T-helper 22 cell (primary cell): ENCODE data around the gene VPS51.
A peak's percentile ranks its signal among the peaks of the same experiment; 100 is the strongest.

ENCODE experiments used
- DNase-seq: peaks from one replicate; pipeline ENCODE4 v3.0.0-alpha.2; 2020; ENCODE audit warnings: low read depth

Gene VPS51

DNA sequence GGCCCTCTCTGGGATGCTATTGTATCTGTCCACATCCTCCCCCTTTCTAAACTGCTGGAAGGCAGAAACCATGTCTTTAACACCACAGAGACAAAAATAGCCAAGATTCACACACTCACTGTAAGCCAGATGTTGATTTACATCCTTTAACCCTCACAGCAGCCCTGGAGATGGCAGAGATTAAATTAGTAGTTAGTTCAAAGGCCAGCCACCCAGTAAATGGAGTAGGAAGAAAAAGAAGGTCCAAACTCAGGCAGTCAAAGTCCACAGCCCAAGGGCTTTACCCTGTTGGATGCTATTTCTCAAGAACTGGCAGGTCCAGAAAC, 23.6 kb downstream of the VPS51 start:
- DNase-seq: no peak

DNA sequence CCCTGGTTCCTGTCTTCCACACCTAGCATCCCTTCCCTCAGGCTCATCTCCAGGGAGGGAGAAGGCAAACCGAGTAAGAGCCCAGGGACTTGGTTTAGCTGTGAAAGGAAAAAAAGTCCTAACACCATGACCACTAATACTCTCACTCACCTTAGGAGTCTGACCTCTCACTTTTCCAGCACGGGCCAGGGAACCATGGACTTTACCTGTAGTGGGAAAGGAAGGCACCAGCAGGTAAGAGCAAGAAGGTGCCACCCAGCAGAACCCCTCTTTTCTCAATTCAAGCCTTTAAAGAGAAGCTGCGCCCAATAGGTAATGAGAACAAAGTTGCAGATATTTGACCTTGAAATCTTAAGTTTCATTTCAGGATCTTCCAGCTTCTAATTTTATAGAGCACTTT, 24.8 kb downstream of the VPS51 start:
- no peak for DNase-seq

DNA sequence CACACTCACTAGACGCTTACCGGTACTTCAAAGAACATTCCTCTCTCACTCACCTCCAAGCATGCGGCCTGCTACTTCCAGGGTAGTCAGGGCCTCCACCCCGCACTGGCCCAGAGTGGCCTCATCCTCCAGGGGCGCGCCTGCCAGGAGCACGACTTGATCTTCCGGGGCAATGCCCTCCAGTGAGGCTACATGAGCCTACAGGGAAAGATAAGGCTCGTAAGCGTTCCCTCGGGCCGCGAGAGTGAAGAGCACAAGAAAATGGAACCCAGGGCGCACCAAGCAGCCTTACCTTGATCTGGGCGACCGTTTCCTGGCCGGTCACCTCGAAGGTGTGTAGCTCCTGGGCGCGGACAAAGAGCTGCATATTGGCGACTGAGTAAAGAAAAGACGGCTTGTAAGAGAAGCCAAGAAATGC, 25.4 kb downstream of the VPS51 start:
- no peak for DNase-seq

DNA sequence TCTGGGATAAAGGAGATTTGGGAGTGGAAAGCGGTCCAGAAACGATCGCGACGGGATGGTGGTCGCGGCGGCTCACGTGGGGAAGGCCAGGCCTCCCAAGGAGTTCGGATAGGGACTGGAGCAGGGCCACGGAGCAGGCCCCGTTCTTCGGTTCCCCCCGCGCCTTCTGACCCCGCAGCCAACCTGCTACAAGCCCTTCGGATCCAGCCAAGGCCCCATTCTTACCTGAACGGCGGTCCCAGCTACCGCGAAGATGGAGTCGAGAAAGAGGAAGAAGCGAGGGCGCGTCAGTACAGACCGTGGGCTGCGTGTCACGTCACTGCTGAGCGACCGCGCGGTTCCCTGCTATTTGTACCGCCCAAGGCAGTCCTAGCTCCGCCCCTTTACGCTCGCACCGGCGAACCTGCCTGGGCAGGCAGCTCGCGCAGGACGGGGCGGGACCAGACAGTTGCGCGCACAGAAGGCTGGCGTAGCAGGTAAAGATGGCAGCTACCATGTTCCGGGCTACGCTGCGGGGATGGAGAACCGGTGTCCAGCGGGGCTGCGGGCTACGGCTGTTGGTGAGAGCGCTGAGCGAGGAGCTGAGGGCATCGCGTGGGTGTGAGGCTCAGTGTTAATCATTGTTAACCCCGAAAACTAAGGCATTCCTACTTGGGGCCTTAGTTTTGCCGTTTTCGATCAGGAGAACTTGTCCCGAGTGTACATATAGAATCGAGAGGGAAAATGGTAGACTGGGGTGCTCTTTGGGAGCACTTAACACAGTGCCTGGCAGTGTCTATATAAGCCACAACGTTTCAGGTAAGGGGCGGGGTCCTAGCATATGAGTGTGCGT, 26.1 kb downstream of the VPS51 start, which contains the start of the genes FAU and MRPL49:
TSS of gene FAU (minus strand) at position 270 of the 832 bp plus-strand sequence. CDS start 321 bp downstream, outside the sequence.
TSS of gene MRPL49 (plus strand) at position 457 of the 832 bp plus-strand sequence. CDS start at position 483, 26 bp downstream.
- DNase-seq: peak; percentile 98

DNA sequence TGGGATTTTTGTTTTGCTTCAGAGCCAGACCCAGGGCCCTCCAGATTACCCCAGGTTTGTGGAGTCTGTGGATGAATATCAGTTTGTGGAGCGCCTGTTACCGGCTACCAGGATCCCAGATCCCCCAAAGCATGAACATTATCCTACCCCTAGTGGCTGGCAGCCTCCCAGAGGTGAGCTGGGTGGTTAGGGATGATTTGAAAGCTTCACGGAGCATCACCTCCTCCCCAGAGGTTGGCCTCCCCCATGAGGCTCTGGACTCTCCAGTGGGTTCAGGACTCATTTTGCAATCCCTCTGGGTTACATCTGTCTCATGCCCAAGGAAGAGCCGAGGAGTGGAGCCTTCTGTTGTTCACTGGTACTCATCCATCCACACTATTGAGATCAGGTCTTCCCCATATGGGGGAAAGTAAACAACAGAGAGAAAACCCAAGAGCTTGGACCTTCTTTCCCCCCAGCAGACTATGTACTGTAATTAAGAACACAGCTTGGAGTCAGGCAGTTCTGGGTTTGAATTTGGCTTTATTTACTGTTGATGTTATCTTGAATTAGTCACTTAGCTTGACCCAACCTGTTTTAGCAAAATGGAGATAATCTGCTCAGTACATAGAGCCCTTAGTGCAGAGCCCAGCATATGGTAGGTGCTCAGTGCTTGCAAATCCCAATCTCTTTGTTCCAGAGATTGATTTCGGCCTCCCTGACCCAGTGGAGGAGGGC, 28.6 kb downstream of the VPS51 start:
- DNase-seq: no peak

DNA sequence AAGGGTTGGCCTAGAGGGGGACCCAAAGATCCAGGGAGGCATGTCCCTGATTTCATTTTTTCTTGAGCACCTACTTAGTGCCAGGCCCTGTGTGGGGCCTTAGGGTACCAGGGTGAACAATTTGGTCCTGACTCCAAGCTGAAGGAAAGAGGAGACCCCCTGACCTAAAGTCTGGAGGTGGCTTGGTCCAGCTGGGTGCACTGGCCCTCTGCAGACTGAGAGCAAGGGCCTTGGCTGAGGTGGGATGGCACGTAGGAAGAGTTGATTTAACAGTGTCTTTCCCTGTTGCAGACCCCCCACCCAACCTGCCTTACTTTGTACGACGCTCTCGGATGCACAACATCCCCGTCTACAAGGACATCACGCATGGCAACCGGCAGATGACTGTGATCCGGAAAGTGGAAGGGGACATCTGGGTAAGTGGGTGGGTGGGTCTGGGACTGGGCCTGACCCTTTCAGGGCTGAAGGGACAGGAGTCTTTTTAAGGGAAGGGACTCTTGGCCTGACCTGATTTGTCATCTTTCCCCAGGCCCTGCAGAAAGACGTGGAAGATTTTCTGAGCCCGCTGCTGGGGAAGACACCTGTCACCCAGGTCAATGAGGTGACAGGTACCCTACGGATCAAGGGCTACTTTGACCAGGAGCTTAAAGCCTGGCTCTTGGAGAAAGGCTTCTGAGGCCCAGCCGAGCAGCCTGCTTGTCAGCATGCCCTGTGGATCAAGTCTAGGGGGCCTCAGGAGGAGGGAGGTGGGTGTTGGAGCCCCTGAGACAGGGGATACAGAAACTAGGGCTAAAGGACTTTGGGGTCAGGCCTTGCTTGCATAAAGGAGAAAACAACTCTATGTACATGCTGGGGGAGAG, 29.4 kb downstream of the VPS51 start:
- DNase-seq: no peak

DNA sequence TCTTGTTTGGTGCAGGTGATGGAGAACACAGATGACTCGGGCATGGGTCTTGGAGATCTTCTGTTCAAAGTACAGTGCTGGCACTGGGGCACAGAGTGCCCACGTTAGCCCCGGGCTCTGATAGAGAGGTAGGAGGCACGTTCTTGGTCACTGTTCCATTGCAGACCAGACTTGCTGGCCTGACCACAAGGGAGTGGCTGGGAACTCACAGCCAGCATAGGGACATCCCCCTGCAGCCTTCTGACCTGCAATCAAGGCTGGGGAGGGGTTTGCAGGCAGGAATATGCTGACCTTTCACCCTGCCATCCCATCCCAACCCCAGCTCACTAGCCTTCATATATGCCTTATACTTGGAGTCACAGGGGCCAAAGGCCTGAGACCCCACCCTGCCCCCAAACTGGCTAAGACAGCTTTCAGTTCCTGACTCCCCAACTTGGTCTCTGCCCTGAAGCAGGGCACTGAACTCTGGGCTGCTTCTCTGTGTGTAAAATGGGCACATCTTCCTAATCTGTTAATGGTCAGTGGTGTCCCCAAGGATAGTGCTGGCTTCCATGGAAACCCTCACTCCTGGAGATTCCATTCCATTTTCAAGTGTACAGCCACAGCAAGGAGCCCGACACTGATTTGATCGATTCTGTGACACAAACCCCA, 30.7 kb downstream of the VPS51 start:
- DNase-seq: no peak

DNA sequence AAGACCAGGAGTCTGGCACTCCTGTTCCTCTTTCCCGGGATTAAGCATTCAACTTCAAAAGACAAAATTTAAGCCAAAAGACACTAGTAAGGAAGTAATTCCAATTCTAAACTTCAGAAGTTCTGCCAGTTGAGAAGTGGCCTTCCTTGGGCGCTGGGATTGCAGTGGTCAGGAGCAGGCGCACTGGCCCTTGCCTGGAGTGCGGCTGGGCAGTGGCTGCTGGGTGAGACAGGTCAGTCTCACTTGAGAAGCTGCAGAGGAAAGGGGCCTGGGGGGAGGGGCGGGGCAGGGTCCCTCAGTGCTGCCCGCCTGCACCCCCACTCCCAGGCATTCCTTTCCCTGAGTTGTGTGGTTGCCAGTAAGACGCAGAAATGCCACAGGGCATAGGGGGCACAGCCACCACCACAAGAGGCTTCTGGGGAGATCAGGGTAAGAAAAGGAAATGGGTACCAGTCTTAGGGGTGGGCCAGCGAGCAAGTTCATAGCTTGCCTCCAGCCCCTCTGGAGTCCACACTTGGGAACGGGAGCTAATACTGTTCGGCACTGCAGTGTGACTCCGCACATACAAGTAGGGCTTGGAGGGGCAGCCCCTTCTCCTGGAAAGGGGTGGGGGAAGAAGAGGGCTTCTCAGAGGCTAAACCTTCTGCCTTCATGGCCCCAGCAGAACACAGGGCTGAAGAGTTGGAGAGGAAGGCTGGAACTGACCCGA, 31.6 kb downstream of the VPS51 start:
- DNase-seq: no peak

DNA sequence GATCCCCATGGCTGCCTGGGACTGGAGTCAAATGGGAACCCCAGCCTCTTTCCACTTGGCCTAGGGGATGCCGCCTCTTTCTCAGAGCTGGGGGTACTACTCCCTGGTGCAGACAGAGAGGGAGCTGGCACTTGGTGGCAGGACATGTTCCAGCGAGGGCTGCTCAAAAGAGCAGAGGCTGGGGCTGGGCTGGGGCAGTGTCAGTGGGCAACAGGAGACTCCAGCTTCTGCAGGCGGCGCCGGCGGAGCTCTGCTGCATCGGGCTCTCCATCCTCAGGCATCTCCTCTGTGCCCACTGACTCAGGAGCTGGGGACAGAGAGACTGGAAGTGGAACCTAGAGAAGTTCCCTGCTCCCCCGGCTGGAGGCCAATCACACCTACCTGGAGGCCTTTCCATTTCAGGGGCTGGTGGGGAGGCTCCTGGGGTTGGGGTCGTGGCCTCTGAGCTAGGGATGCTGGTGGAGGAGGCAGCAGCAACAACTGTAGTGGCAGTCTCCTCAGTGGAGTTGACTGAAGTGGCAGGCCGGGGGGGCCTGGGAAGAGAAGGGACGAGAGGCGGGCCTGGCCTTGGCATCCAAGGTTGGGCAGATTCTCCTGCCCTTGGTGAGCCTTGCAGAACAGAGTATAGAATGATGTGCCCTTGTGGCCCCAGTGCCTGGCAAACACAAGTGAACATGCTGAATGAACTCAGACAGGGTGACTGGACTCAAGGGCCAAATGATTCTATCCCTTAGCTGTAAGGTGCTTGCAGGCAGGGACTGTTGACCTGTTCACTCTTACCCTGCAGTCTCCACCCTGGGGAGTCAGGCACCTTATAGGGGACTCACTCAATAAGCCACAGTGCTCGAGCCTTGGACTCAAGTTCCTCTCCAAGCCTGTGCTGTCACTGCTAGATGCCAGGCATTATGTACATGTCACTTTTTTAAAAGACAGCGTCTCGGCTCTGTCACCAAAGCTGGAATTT, 32.5 kb downstream of the VPS51 start:
- DNase-seq: no peak

DNA sequence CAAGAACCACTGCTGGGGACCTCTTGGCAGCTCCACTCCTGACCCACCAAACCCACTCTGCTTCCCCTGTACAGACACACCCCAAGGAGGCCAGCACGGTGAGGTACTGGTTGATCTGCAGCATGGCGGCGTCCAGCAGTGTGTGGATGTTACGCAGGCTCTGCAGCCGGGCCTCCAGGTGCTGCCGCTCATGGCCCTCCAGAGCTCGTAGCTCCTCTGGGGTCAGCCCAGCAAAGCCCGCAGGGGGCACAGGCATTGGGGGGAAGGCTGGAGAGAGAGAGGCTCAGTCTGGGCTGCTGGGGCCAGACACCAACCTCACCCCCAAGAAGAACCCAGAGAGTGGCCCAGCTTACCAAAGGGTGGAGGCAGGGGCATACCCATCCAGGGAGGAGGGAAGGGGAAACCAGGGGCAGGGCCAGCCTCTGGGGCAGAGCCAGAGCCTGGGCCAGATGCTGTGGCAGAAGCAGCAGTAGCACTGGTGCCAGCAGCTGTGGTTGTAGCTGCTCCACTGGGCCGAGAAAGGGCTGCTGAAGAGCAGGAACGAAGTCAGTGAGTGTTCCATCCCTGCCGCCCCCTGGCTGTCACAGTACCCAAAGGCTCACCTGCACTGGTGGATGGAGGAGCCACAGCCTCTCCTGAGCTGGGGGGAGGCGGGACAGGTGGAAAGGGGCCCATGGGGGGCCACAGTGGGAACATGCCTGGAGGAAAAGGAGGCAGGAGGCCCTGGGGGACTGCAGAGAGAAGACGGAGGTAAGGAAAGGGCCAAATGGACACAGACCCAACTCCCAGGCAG, 33.8 kb downstream of the VPS51 start:
- no peak for DNase-seq

DNA sequence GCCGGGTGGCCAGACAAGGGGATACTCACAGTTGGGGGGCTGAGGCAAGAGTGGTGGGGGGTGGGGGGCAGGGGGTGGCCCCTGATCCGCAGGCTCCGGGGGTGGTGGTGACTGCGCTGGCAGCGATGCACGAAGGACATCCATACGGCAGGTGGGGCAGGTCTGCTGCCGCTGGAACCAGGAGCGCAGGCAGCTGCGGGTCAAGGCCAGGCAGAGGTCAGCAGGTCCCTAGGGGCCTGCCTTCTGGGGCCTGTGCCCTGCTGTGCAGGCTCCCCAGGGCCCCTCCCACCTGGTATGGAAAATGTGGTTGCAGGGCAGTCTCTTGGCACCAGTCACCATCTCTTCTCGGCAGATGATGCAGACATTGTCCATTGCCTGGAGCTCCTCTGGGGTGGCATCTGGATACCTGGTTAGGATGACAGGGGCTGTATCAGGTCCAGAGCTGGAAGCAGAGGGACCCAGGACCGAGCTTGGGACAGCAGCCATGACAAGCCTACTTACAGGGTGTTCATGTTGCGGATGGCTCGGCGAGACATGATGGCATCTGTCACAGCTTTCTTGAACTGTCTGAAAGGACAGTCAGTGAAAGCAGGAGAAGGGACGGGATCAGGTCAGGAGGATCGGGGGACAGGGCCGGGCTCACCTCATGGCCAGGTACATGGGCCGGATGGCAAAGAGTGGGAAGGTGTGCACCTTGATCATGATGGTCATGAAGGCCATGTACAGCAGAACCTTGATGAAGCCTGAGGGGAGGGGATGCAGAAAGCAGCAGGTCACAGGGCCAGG, 34.8 kb downstream of the VPS51 start:
- DNase-seq: no peak

DNA sequence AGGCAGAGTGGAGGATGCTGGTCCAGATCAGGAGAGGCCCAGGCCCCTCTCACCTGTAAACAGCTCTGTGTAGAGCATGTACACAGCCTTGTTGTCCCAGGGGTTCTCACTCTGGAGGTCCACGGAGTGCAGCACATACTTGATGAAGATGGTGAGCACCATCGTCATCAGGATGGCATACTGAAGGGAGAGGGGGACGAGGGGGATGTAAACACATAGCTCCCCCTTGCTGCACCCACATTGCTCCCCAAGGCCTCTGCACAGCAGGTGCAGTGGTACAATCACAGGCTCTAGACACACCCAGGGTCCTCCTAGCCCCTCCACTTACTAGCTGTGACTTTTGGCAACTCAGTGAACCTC, 35.4 kb downstream of the VPS51 start:
- DNase-seq: no peak

DNA sequence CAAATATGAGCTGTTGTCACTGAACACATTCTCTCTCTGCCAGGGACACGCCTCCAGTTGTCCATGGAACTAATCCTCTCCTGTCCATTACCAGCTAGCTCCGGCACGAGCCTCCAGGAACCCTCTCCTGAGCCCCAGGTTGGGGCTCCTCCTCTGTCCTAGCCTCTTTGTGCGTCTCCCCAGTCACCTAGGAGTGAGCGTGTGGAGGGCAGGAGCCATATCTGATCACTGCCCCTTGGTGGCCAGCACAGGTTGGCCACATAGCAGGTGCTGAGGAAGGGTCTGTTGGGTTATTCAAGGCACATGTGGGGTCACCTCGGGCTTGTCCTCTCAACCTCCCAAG, 35.9 kb downstream of the VPS51 start:
- DNase-seq: no peak

DNA sequence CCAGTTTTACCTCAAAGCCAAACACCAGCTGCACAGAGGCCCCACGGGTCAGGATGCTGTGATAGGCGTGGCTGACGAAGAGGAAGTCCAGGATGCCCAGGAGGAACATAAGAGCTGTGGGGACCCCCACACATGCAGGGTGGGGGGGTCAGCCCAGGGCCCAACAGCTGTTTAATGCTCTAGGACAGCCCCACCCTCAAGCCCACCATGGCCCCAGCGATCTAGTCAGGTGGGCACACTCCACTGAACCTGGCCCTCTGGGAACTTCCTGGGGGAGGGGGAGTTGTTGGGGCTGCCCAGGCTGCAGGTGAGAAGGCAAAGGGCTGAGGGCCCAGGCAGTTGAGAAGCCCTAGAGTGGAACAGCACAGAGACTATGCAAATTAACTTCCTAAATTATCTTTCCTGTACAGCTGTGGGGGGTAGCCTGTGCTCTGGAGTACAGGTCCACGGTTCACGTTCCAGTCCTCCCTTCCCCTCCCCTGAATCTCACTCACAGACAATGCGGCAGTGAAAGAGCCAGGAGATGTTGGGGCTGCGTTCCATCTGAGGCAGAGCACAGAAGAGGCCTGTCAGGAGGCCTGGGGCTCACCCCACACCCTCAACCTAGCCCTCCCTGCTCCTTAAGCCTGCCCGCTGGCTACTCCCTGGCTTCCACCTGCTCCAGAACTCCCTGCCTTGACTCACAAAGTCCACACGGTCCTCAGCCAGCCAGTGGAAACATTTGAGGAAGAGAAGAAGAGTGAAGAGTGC, 36.4 kb downstream of the VPS51 start:
- DNase-seq: no peak

DNA sequence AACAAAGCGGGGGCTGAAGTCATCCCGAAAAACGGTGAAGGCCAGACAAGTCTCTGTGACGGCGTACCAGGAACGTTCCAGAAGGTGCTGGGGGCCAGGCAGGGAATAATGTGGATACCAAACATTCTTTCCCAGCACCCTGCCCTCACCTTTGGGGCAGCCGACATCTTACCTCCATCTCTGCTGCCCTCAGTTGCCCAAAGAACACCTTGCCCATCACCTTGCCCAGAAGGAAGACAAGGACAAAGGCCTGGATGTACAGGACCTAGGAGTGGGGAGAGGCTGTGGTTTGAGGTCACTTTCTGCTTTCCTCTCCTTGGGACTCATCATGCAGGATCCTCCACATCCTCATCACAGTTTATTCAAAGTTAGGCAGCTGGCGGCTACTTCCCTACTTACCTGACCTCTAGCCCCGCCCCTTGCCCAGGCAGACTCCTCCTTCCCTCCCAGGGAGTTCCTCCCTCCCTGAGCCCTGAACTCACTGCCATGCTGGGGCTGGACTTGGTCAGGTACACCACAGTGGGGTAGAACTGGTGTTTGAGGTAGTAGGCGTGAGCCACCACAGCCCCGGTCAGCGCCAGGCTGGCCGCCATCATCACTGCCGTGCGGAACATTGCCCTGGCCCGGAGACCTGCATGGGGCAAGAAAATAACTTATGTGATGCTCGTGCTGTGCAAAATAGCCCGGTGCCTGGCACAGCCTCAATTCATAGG, 37.1 kb downstream of the VPS51 start:
- no peak for DNase-seq

DNA sequence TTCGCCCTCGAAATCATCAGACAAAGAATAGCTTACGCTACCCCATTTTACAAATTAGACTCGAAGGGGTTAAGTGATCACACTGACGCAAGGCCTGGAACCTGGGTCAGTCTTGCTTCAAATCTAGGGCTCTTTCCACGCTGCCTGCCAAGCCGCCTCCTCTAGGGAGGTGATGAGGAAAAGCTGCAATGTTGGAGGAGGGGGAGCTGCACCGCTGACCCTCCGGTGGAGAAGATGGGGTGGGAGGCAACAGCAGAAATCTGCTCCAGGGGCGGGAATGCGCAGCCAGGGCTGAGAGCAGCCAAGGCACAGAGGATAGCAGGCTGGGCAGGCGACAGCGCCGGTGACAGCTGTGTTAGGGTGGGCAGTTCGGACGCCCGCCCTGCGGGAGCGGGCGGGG, 37.7 kb downstream of the VPS51 start:
- DNase-seq: no peak

DNA sequence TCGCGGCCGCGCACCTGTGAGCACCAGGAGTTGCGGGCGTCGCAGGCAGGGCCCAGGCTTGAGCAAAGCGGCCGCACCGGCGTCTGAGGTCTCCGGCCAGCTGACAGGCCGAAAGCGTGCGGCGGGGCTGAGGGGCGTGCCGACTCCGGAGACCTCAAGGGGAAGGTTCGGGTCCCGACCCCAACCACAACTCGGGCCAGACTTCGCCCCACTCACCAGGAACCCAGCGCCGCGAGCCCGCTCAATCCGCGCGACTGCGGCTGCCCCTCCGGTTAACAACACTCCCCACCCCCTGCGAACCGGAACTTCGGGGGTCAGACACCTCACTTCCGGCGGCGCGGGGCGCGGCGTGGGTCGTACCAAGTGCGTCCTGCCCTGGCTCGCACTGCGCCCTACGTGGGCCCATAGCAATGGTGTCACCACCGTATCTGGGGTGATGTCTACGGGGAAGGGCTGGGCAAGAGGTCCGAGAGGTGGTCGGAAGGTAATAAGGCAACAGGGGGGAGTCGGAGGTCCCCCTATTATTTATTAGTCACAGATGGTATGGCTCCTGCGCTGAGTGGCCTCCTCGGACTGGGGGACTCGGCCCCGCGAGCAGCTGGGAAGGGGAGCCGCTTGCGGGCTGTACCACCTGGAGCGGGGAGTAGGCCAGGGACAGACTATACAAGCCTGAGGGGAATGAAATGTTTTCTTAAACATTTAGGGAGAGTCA, 38.4 kb downstream of the VPS51 start, which contains the start of gene SYVN1:
TSS of gene SYVN1 (minus strand) at position 280 of the 712 bp plus-strand sequence. CDS start 918 bp downstream, outside the sequence.
- DNase-seq: peak; percentile 85
